ENCODE results near the gene RIPK4. TPM values are rescaled to one million over a fixed set of nuclear protein-coding genes. Genes with fewer than 3 reads are reported as not detected.

Gene RIPK4
- polyA plus RNA-seq, 1 donor from 2014 or later: not detected

DNA sequence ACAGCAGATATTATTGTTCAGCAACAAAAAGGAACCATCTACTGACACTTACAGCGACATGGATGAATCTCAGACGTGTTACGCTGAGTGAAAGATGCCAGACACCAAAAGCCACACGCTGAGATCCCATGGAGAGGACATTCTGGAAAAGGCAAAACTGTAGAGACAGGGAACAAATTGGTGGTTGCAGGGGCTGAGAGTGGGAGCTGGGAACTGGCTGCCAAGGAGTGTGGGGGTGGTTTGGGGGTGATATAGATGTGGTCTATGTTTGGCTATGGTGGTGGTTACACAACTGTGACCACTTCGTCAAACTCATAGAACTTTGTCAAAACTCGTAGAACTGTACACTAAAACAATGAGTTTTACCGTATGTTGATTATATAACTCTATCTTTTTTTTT, 57.7 kb downstream of the RIPK4 start:
- Histone ChIP-seq H3K79me2 (replicated peaks; ENCODE audit: insufficient read depth, low read length) (no peaks in the 10 kb centered on the region), H3K9me3 (ENCODE audit: low read length) (no peaks in the 10 kb centered on the region), H3K4me2 (ENCODE audit: low read length) (no peak overlapping the region), H3K27me3 (ENCODE audit: insufficient read depth, low read depth, low read length) (no peaks in the 10 kb centered on the region), H3K9ac (ENCODE audit: low read length) (no peak overlapping the region), H3F3A (ENCODE audit: insufficient read depth, low read length, poor library complexity, severe bottlenecking) (no peaks in the 10 kb centered on the region), H3K36me3 (ENCODE audit: insufficient read depth, low read length) (no peaks in the 10 kb centered on the region), H3K9me2 (ENCODE audit: insufficient read depth, low read length) (no peaks in the 10 kb centered on the region), H3K27ac (ENCODE audit: low read length) (no peak overlapping the region), H4K20me1 (ENCODE audit: insufficient read depth) (no peaks in the 10 kb centered on the region), H2AFZ (ENCODE audit: low read depth, low read length) (no peak overlapping the region), H3K4me3 (ENCODE audit: low read length) (no peak overlapping the region)
- TF ChIP-seq POLR2AphosphoS5 (IDR thresholded peaks at IDR 0.05) (no peak), MXI1 (conservative IDR thresholded peaks at IDR 0.05; ENCODE audit: poor library complexity, severe bottlenecking) (no peak), SMC3 (conservative IDR thresholded peaks at IDR 0.05; ENCODE audit: poor library complexity) (no peak), RAD21 (conservative IDR thresholded peaks at IDR 0.05) (no peak), EP300 (conservative IDR thresholded peaks at IDR 0.05; ENCODE audit: poor library complexity, severe bottlenecking) (no peak), TAF1 (IDR thresholded peaks at IDR 0.05; ENCODE audit: low read depth) (no peak), EZH2 (IDR thresholded peaks at IDR 0.05; ENCODE audit: borderline replicate concordance, insufficient read depth, low read length, poor library complexity, severe bottlenecking) (no peak)
- TF ChIP-seq, protein P1, sequence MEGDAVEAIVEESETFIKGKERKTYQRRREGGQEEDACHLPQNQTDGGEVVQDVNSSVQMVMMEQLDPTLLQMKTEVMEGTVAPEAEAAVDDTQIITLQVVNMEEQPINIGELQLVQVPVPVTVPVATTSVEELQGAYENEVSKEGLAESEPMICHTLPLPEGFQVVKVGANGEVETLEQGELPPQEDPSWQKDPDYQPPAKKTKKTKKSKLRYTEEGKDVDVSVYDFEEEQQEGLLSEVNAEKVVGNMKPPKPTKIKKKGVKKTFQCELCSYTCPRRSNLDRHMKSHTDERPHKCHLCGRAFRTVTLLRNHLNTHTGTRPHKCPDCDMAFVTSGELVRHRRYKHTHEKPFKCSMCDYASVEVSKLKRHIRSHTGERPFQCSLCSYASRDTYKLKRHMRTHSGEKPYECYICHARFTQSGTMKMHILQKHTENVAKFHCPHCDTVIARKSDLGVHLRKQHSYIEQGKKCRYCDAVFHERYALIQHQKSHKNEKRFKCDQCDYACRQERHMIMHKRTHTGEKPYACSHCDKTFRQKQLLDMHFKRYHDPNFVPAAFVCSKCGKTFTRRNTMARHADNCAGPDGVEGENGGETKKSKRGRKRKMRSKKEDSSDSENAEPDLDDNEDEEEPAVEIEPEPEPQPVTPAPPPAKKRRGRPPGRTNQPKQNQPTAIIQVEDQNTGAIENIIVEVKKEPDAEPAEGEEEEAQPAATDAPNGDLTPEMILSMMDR (IDR thresholded peaks at IDR 0.05; ENCODE audit: poor library complexity, severe bottlenecking): no peak
- TF ChIP-seq, protein P2, sequence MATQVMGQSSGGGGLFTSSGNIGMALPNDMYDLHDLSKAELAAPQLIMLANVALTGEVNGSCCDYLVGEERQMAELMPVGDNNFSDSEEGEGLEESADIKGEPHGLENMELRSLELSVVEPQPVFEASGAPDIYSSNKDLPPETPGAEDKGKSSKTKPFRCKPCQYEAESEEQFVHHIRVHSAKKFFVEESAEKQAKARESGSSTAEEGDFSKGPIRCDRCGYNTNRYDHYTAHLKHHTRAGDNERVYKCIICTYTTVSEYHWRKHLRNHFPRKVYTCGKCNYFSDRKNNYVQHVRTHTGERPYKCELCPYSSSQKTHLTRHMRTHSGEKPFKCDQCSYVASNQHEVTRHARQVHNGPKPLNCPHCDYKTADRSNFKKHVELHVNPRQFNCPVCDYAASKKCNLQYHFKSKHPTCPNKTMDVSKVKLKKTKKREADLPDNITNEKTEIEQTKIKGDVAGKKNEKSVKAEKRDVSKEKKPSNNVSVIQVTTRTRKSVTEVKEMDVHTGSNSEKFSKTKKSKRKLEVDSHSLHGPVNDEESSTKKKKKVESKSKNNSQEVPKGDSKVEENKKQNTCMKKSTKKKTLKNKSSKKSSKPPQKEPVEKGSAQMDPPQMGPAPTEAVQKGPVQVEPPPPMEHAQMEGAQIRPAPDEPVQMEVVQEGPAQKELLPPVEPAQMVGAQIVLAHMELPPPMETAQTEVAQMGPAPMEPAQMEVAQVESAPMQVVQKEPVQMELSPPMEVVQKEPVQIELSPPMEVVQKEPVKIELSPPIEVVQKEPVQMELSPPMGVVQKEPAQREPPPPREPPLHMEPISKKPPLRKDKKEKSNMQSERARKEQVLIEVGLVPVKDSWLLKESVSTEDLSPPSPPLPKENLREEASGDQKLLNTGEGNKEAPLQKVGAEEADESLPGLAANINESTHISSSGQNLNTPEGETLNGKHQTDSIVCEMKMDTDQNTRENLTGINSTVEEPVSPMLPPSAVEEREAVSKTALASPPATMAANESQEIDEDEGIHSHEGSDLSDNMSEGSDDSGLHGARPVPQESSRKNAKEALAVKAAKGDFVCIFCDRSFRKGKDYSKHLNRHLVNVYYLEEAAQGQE (IDR thresholded peaks at IDR 0.05; ENCODE audit: borderline replicate concordance): no peak

DNA sequence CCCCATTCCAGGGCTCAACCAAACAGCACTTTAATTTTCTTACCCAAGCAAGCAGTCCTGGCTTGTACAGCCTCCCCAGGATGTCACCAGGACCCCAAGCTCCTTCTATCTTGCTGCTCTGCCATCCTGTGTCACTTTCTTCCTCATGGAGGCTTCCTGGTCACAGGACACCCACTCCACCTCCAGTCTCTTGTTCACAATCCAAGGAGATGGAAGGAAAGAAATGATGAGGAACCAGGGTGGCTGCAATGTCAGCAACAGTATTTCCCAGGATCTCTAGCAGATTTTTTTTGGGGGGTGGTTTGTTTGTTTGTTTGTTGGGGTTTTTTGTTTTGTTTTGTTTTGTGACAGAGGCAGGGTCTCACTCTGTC, 58.9 kb downstream of the RIPK4 start:
- no peaks in the 10 kb centered on the region for H3K9me2 ChIP-seq (ENCODE audit: insufficient read depth, low read length)
- no peaks in the 10 kb centered on the region for H4K20me1 ChIP-seq (ENCODE audit: insufficient read depth)
- H3K36me3 ChIP-seq (ENCODE audit: insufficient read depth, low read length): no peaks in the 10 kb centered on the region
- H3K4me2 ChIP-seq (ENCODE audit: low read length): no peak overlapping the region
- H3K27ac ChIP-seq (ENCODE audit: low read length): no peak overlapping the region
- H3K79me2 ChIP-seq (replicated peaks; ENCODE audit: insufficient read depth, low read length): no peaks in the 10 kb centered on the region
- no peaks in the 10 kb centered on the region for H3K9me3 ChIP-seq (ENCODE audit: low read length)
- no peak overlapping the region for H2AFZ ChIP-seq (ENCODE audit: low read depth, low read length)
- TF ChIP-seq, protein P2 (IDR thresholded peaks at IDR 0.05; ENCODE audit: borderline replicate concordance): no peak
- TF ChIP-seq, protein P1 (IDR thresholded peaks at IDR 0.05; ENCODE audit: poor library complexity, severe bottlenecking): no peak
- no peak for TF ChIP-seq EP300 (conservative IDR thresholded peaks at IDR 0.05; ENCODE audit: poor library complexity, severe bottlenecking)
- TF ChIP-seq RAD21 (conservative IDR thresholded peaks at IDR 0.05): no peak
- no peak for TF ChIP-seq EZH2 (IDR thresholded peaks at IDR 0.05; ENCODE audit: borderline replicate concordance, insufficient read depth, low read length, poor library complexity, severe bottlenecking)
- no peak for TF ChIP-seq TAF1 (IDR thresholded peaks at IDR 0.05; ENCODE audit: low read depth)
- no peak for TF ChIP-seq SMC3 (conservative IDR thresholded peaks at IDR 0.05; ENCODE audit: poor library complexity)
- TF ChIP-seq MXI1 (conservative IDR thresholded peaks at IDR 0.05; ENCODE audit: poor library complexity, severe bottlenecking): no peak
- H3K4me3 ChIP-seq (ENCODE audit: low read length): no peak overlapping the region
- no peak overlapping the region for H3K9ac ChIP-seq (ENCODE audit: low read length)
- no peaks in the 10 kb centered on the region for H3K27me3 ChIP-seq (ENCODE audit: insufficient read depth, low read depth, low read length)
- H3F3A ChIP-seq (ENCODE audit: insufficient read depth, low read length, poor library complexity, severe bottlenecking): no peaks in the 10 kb centered on the region
